A549 (cell line): ENCODE results near the gene STEAP1B.
"Not testable (repeated sequence)": the region's sequence is repeated elsewhere in the genome, so short reads cannot be mapped to it uniquely, and the experiment has no call there.

Experiments used
- CEBPB ChIP-seq, 2 experiments: fragments of >200 bp in 1 of 2; sonication (Bioruptor Twin) in 1 of 2; formaldehyde crosslinking in 1 of 2; IDR thresholded peaks; 2 replicates each; pipeline ENCODE4 v1.6.1; 2012 to 2016
- CHD2 ChIP-seq: fragments of 150-350 bp; IDR thresholded peaks from 2 replicates; pipeline ENCODE4 v1.6.1; 2014; ENCODE audit warnings: low read length; ENCODE audit not compliant: partially characterized antibody
- ESRRA ChIP-seq: fragments of 150-350 bp; IDR thresholded peaks from 2 replicates; pipeline ENCODE4 v1.6.1; 2014; ENCODE audit warnings: mild to moderate bottlenecking, low read length, borderline replicate concordance
- JUN ChIP-seq, 2 experiments: fragments of >200 bp; sonication (Bioruptor Twin); formaldehyde crosslinking; IDR thresholded peaks; 2 replicates in 1 of 2; 3 replicates in 1 of 2; pipeline ENCODE4 v1.6.1; 2016 to 2017
- NR3C1 ChIP-seq: fragments of >200 bp; sonication (Bioruptor Twin); formaldehyde crosslinking; IDR thresholded peaks from 3 replicates; pipeline ENCODE4 v1.6.1; 2017
- PHF8 ChIP-seq: fragments of 200-600 bp; sonication (generic); IDR thresholded peaks from 2 replicates; pipeline ENCODE4 v1.6.1; 2016; ENCODE audit warnings: low read depth, mild to moderate bottlenecking, antibody characterized with exemption, moderate library complexity, borderline replicate concordance
- POLR2A ChIP-seq: IDR thresholded peaks from 2 replicates; pipeline ENCODE4 v1.6.1; 2012; ENCODE audit warnings: mild to moderate bottlenecking, low read length
- SMC3 ChIP-seq: fragments of >200 bp; sonication (Bioruptor Twin); formaldehyde crosslinking; IDR thresholded peaks from 3 replicates; pipeline ENCODE4 v1.6.1; 2018; ENCODE audit warnings: inconsistent platforms
- TFCP2L1 ChIP-seq: fragments of 250-450 bp; sonication (Bioruptor Pico); IDR thresholded peaks from 2 replicates; pipeline ENCODE4 v1.5.0; 2021; ENCODE audit warnings: mild to moderate bottlenecking

GRCh38 chr7:22502104-22502503, 2.1 kb upstream of the STEAP1B start:
- TF ChIP-seq PHF8; TFCP2L1 (CRISPR knock-in tag); JUN (IDR thresholded peaks at IDR 0.05); CHD2; SMC3; NR3C1; POLR2A; ESRRA; CEBPB (IDR thresholded peaks at IDR 0.05): not testable (repeated sequence)
